Smooth muscle cell (in vitro differentiated cells): Measurements from ENCODE around the gene UEVLD. TPM values are rescaled to one million over a fixed set of nuclear protein-coding genes. Genes with fewer than 3 reads are reported as not detected.

Source experiments
- DNase-seq: peaks from one replicate; lab custom pipeline; 2025; ENCODE audit not compliant: unreplicated experiment; lab: John Stamatoyannopoulos, UW
- H2AFZ ChIP-seq: fragments of 200-600 bp; sonication (generic); 2 replicates; pipeline ENCODE4 v1.6.0; 2016; ENCODE audit warnings: antibody characterized with exemption, low read depth, mild to moderate bottlenecking
- H3F3A ChIP-seq: fragments of 200-600 bp; sonication (generic); 2 replicates; pipeline ENCODE4 v1.6.0; 2017; ENCODE audit warnings: antibody characterized with exemption, low read depth
- H3K27ac ChIP-seq: fragments of 200-600 bp; sonication (generic); 2 replicates; pipeline ENCODE4 v1.5.1; 2016; ENCODE audit warnings: low read depth, mild to moderate bottlenecking
- H3K27me3 ChIP-seq: fragments of 200-600 bp; sonication (generic); 2 replicates; pipeline ENCODE4 v1.6.1; 2016; ENCODE audit warnings: low read depth, mild to moderate bottlenecking
- H3K36me3 ChIP-seq: fragments of 200-600 bp; sonication (generic); 2 replicates; pipeline ENCODE4 v1.5.1; 2016; ENCODE audit warnings: low read depth
- H3K4me1 ChIP-seq: fragments of 200-600 bp; sonication (generic); 2 replicates; pipeline ENCODE4 v1.5.1; 2016; ENCODE audit warnings: low read depth
- H3K4me2 ChIP-seq: fragments of 200-600 bp; sonication (generic); 2 replicates; pipeline ENCODE4 v1.6.0; 2016; ENCODE audit warnings: mild to moderate bottlenecking
- H3K4me3 ChIP-seq: fragments of 200-600 bp; sonication (generic); 2 replicates; pipeline ENCODE4 v1.5.1; 2016; ENCODE audit warnings: mild to moderate bottlenecking
- H3K79me2 ChIP-seq: fragments of 200-600 bp; sonication (generic); 2 replicates; pipeline ENCODE4 v1.6.0; 2016; ENCODE audit warnings: low read depth, mild to moderate bottlenecking
- H3K9ac ChIP-seq: fragments of 200-600 bp; sonication (generic); 2 replicates; pipeline ENCODE4 v1.6.0; 2016; ENCODE audit warnings: low read depth
- H3K9me3 ChIP-seq: fragments of 200-600 bp; sonication (generic); replicated peaks from 2 replicates; pipeline ENCODE4 v1.5.1; 2016; ENCODE audit warnings: low read depth
- H4K20me1 ChIP-seq: fragments of 200-600 bp; sonication (generic); 2 replicates; pipeline ENCODE4 v1.6.0; 2016; ENCODE audit warnings: low read depth
- WGBS: methylation state at CpG from one replicate; pipeline ENCODE4 v1.1.7; 2016; ENCODE audit warnings: low lambda C conversion rate; 5-methylcytosine and 5-hydroxymethylcytosine counted together
- polyA plus RNA-seq: library from polyadenylated mRNA; unstranded; fragments of >200 nt; fragmentation: Nextera tagmentation; extraction: Ambion mirVana; gene quantifications from 2 replicates; pipeline ENCODE4 v1.2.1, GENCODE V29; 2016
- total RNA-seq: library from RNA; depleted of rRNA; stranded (reverse); fragments of >200 nt; gene quantifications from 2 replicates; pipeline ENCODE4 v1.2.3, GENCODE V29; 2014
- TF ChIP-seq, protein P1 (sequence below): fragments of 200-600 bp; sonication (generic); IDR thresholded peaks from 2 replicates; pipeline ENCODE4 v1.5.1; 2017; ENCODE audit warnings: borderline replicate concordance, mild to moderate bottlenecking, antibody characterized with exemption; ENCODE audit not compliant: insufficient read depth, poor library complexity, severe bottlenecking

Gene UEVLD
- total and polyA plus RNA-seq, 2 experiments from 2014 or later = 15.1 to 32.7 TPM

DNA sequence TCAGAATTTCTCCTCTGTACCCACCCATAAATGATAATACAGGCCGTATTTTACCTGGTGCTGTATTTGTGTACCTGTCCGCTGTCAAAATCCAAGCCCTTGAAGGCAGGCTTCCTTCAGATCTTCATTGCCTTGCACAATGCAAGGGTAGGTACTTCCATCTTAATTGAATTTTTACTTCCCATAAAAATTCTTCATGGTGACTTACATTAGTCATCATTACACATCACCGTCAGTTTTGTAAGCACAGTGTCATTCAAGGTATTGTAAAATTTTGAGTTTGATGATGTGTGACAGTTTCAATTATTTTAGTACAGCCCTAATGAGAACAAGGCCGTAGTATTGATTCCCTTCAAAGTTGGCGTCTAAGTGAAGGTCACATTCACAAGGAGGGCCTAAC, 61.0 kb downstream of the UEVLD start:
- H4K20me1 ChIP-seq = peaks cover 9% of the 10 kb centered on the region
- H3K27ac ChIP-seq = peak overlapping the region; percentile 86
- peak overlapping the region; percentile 91 for H3K4me2 ChIP-seq
- H3F3A ChIP-seq = peaks cover 2% of the 10 kb centered on the region
- no peaks in the 10 kb centered on the region for H3K9me3 ChIP-seq
- peaks cover 11% of the 10 kb centered on the region for H3K4me1 ChIP-seq
- no peak for DNase-seq
- H3K4me3 ChIP-seq = peak overlapping the region; percentile 75
- no peaks in the 10 kb centered on the region for H3K27me3 ChIP-seq
- no peaks in the 10 kb centered on the region for H3K36me3 ChIP-seq
- TF ChIP-seq, protein P1, sequence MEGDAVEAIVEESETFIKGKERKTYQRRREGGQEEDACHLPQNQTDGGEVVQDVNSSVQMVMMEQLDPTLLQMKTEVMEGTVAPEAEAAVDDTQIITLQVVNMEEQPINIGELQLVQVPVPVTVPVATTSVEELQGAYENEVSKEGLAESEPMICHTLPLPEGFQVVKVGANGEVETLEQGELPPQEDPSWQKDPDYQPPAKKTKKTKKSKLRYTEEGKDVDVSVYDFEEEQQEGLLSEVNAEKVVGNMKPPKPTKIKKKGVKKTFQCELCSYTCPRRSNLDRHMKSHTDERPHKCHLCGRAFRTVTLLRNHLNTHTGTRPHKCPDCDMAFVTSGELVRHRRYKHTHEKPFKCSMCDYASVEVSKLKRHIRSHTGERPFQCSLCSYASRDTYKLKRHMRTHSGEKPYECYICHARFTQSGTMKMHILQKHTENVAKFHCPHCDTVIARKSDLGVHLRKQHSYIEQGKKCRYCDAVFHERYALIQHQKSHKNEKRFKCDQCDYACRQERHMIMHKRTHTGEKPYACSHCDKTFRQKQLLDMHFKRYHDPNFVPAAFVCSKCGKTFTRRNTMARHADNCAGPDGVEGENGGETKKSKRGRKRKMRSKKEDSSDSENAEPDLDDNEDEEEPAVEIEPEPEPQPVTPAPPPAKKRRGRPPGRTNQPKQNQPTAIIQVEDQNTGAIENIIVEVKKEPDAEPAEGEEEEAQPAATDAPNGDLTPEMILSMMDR = no peak
- 62% methylated on average over 5 of the region's 5 CpGs for WGBS
- peak overlapping the region; percentile 83 for H2AFZ ChIP-seq
- H3K9ac ChIP-seq = peak overlapping the region; percentile 94
- peaks cover 47% of the 10 kb centered on the region for H3K79me2 ChIP-seq

DNA sequence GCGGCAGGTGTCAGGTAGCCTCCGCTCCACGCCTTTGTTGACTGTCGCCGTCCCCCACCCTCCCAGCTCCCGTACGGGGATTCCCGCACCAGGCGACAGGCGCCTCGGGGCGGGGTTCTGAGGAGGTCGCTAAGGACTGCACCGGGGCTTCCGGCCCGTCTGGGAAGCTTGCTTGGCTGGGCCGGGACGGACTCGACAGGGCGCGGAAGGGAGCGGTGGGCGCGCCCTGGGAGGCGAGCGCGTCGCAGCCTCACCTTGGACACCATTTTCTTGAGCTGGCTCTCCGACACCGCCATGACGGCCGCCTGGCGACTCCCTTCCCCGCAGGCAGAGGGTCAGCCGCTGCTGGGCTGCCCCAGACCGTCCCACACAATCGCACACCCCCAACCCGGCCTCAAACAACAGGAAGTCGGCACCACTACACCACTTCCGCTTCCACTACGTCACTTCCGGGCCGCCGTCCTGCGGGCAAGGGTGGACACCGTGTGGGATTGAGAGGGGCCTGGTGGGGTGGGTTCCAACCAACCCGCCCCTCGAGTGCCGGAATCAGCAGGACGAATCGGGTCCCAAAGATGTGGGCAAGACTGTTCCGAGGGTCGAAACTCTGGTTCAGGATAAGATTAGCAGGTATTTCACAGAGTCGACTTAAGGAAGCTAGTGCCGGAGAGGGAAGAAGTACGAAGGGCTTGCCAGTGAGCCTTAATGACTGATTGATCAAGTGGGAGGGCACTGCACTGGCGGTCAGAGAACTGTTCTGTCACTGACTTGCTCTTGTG, 61.8 kb downstream of the UEVLD start, which contains the start of gene TSG101:
Gene TSG101 (minus strand): TSS at position 422 of the 776 bp plus-strand sequence. CDS start 126 bp downstream, at position 296.
- H3K4me1 ChIP-seq = peaks cover 11% of the 10 kb centered on the region
- H3K9ac ChIP-seq = peak within 1 kb of the TSS; percentile 94
- peaks cover 17% of the 10 kb centered on the region for H4K20me1 ChIP-seq
- H3K4me2 ChIP-seq = peak within 1 kb of the TSS; percentile 91
- no peaks in the 10 kb centered on the region for H3K36me3 ChIP-seq
- 1% methylated on average over 43 of the region's 57 CpGs for WGBS
- TF ChIP-seq, protein P1 = no peak
- peak within 1 kb of the TSS; percentile 75 for H3K4me3 ChIP-seq
- H3K27me3 ChIP-seq = no peaks in the 10 kb centered on the region
- H3K79me2 ChIP-seq = peaks cover 55% of the 10 kb centered on the region
- peak; percentile 77 for DNase-seq
- no peaks in the 10 kb centered on the region for H3K9me3 ChIP-seq
- peaks cover 2% of the 10 kb centered on the region for H3F3A ChIP-seq
- peak within 1 kb of the TSS; percentile 86 for H3K27ac ChIP-seq
- peak within 1 kb of the TSS; percentile 83 for H2AFZ ChIP-seq

DNA sequence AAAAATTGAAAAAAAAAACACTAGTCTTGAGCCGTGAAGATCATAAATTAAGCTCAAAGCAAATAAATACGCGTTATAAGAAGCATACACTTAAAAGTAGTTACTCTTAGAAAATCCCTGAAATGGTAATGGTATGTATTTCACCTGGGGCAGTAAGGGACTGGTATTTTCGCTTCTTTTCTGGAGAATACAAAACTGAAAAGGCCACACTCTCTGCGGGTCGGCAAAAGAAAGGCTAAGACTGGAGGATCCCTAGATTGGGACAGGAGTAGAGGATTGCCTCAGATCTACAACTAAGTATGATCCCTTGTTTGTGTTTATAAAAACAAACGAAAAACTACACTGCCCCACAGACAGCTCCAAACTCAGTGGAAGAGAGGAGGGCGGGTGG, 62.4 kb downstream of the UEVLD start:
- no peaks in the 10 kb centered on the region for H3K27me3 ChIP-seq
- no peaks in the 10 kb centered on the region for H3K36me3 ChIP-seq
- peaks cover 18% of the 10 kb centered on the region for H4K20me1 ChIP-seq
- no peak for DNase-seq
- H3K27ac ChIP-seq = peak overlapping the region; percentile 86
- 3% methylated on average over 8 of the region's 8 CpGs for WGBS
- H3K9ac ChIP-seq = peak overlapping the region; percentile 94
- H3K9me3 ChIP-seq = no peaks in the 10 kb centered on the region
- TF ChIP-seq, protein P1 = no peak
- peak overlapping the region; percentile 83 for H2AFZ ChIP-seq
- H3K4me1 ChIP-seq = peaks cover 11% of the 10 kb centered on the region
- peaks cover 59% of the 10 kb centered on the region for H3K79me2 ChIP-seq
- peak overlapping the region; percentile 91 for H3K4me2 ChIP-seq
- H3K4me3 ChIP-seq = peak overlapping the region; percentile 75
- peaks cover 2% of the 10 kb centered on the region for H3F3A ChIP-seq

DNA sequence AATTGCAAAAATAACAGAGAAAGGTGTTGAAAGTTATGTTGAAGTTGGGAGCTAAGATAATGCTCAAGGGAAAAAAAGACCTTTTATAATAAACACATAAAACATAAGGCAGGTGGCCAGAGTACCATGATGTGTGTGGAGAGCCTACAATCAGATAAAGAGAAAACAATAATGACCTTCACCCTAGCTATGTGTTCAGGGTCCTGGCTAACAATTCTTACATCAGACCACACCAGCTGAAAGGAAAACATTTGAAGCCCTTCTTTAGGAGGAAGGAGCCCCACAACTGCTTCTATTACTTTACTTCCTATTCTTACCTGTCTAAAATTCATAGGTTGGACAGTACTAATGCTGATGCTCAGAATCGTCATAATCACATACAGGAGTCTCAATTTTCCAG, 64.3 kb downstream of the UEVLD start:
- H3K4me2 ChIP-seq = no peak overlapping the region
- no peak overlapping the region for H3K9ac ChIP-seq
- H3K4me3 ChIP-seq = no peak overlapping the region
- H3K27ac ChIP-seq = no peak overlapping the region
- no peak for DNase-seq
- no peaks in the 10 kb centered on the region for H3K27me3 ChIP-seq
- H2AFZ ChIP-seq = no peak overlapping the region
- WGBS = 100% methylated on average over 1 of the region's 1 CpG
- H3F3A ChIP-seq = peaks cover 2% of the 10 kb centered on the region
- TF ChIP-seq, protein P1 = no peak
- H3K9me3 ChIP-seq = no peaks in the 10 kb centered on the region
- no peaks in the 10 kb centered on the region for H3K36me3 ChIP-seq
- H4K20me1 ChIP-seq = peaks cover 32% of the 10 kb centered on the region
- H3K79me2 ChIP-seq = peaks cover 76% of the 10 kb centered on the region
- H3K4me1 ChIP-seq = peaks cover 11% of the 10 kb centered on the region
